Cerebellar cortex (tissue), 1 donor: ENCODE data around the gene CRPPA.
A peak's percentile ranks its signal among the peaks of the same experiment; 100 is the strongest.

Experiments used
- DNase-seq: peaks from one replicate; pipeline ENCODE4 v3.0.0-alpha.2; 2015; ENCODE audit warnings: low spot score

Gene CRPPA

GRCh38 chr7:16423761-16424160, 2.4 kb upstream of the CRPPA start:
- DNase-seq = no peak

- no peak for DNase-seq
Observed at GRCh38 chr7:16422917-16423316, 1.6 kb upstream of the CRPPA start.

- no peak for DNase-seq
Observed at GRCh38 chr7:16422103-16422435, 731 bp upstream of the CRPPA start.

GRCh38 chr7:16420649-16421332, 547 bp downstream of the CRPPA start:
- peak; percentile 92 for DNase-seq

GRCh38 chr7:16420329-16420648, 1.0 kb downstream of the CRPPA start:
- no peak for DNase-seq

- DNase-seq = peak; percentile 7
Observed at GRCh38 chr7:16419859-16420258, 1.5 kb downstream of the CRPPA start.

GRCh38 chr7:16419126-16419525, 2.2 kb downstream of the CRPPA start:
- no peak for DNase-seq

- no peak for DNase-seq
Observed at GRCh38 chr7:16417906-16418305, 3.4 kb downstream of the CRPPA start.

- no peak for DNase-seq
Observed at GRCh38 chr7:16416289-16417282, 4.8 kb downstream of the CRPPA start.

- no peak for DNase-seq
Observed at GRCh38 chr7:16412274-16413254, 8.8 kb downstream of the CRPPA start.

- DNase-seq = no peak
Observed at GRCh38 chr7:16411391-16411790, 9.9 kb downstream of the CRPPA start.

- DNase-seq = no peak
Observed at GRCh38 chr7:16409777-16410176, 11.6 kb downstream of the CRPPA start.

GRCh38 chr7:16404636-16405035, 16.7 kb downstream of the CRPPA start:
- DNase-seq = no peak

- no peak for DNase-seq
Observed at GRCh38 chr7:16403475-16403874, 17.9 kb downstream of the CRPPA start.

- no peak for DNase-seq
Observed at GRCh38 chr7:16402940-16403339, 18.4 kb downstream of the CRPPA start.

- no peak for DNase-seq
Observed at GRCh38 chr7:16402091-16402490, 19.2 kb downstream of the CRPPA start.

GRCh38 chr7:16400893-16401275, 20.5 kb downstream of the CRPPA start:
- DNase-seq = no peak

GRCh38 chr7:16399916-16400892, 21.1 kb downstream of the CRPPA start:
- no peak for DNase-seq

GRCh38 chr7:16399265-16399831, 22.0 kb downstream of the CRPPA start:
- DNase-seq = no peak

GRCh38 chr7:16398146-16399017, 23.0 kb downstream of the CRPPA start:
- DNase-seq = no peak
